H9 (cell line): Measurements from ENCODE around the gene RCAN2. TPM values are rescaled to one million over a fixed set of nuclear protein-coding genes. Genes with fewer than 3 reads are reported as not detected.

Experiments
- DNase-seq: peaks from one replicate; pipeline ENCODE4 v3.0.0-alpha.2; 2017
- H2AFZ ChIP-seq: one replicate; pipeline ENCODE4 v1.6.1; 2013; ENCODE audit warnings: mild to moderate bottlenecking, low read length, control low read depth, moderate library complexity
- H2AK5ac ChIP-seq: 2 replicates; pipeline ENCODE4 v1.6.1; 2013; ENCODE audit warnings: low read length, control low read depth, mixed read lengths; ENCODE audit not compliant: insufficient read length
- H2BK120ac ChIP-seq: one replicate; pipeline ENCODE4 v1.6.1; 2013; ENCODE audit warnings: low read depth, mild to moderate bottlenecking, low read length, control low read depth, inconsistent platforms; ENCODE audit not compliant: poor library complexity, severe bottlenecking
- H2BK12ac ChIP-seq: 2 replicates; pipeline ENCODE4 v1.6.1; 2013; ENCODE audit warnings: low read length, control low read depth, mixed read lengths, low read depth; ENCODE audit not compliant: insufficient read length
- H2BK15ac ChIP-seq: 2 replicates; pipeline ENCODE4 v1.6.1; 2013; ENCODE audit warnings: low read depth, low read length, control low read depth
- H2BK20ac ChIP-seq: one replicate; pipeline ENCODE4 v1.6.1; 2013; ENCODE audit warnings: low read depth, mild to moderate bottlenecking, low read length, control low read depth, inconsistent platforms; ENCODE audit not compliant: poor library complexity, severe bottlenecking
- H2BK5ac ChIP-seq: 2 replicates; pipeline ENCODE4 v1.6.1; 2013; ENCODE audit warnings: low read length, control low read depth, mixed read lengths; ENCODE audit not compliant: insufficient read length
- H3K14ac ChIP-seq: 2 replicates; pipeline ENCODE4 v1.6.1; 2013; ENCODE audit warnings: low read length, control low read depth; ENCODE audit not compliant: insufficient read depth
- H3K18ac ChIP-seq: 2 replicates; pipeline ENCODE4 v1.6.1; 2013; ENCODE audit warnings: low read depth, mild to moderate bottlenecking, mixed read lengths, low read length, control low read depth; ENCODE audit not compliant: insufficient read length
- H3K23ac ChIP-seq: 2 replicates; pipeline ENCODE4 v1.6.1; 2013; ENCODE audit warnings: low read length, control low read depth, mixed read lengths, low read depth; ENCODE audit not compliant: insufficient read length
- H3K23me2 ChIP-seq: 2 replicates; pipeline ENCODE4 v1.6.1; 2013; ENCODE audit warnings: low read depth, mild to moderate bottlenecking, mixed read lengths, low read length, control low read depth; ENCODE audit not compliant: insufficient read length, poor library complexity, severe bottlenecking
- H3K27ac ChIP-seq: 2 replicates; pipeline ENCODE4 v1.5.1; 2013; ENCODE audit warnings: low read length, control low read depth, mixed read lengths, low read depth; ENCODE audit not compliant: insufficient read length
- H3K27me3 ChIP-seq: 2 replicates; pipeline ENCODE4 v1.6.1; 2013; ENCODE audit warnings: low read length, control low read depth, inconsistent platforms; ENCODE audit not compliant: insufficient read depth
- H3K4ac ChIP-seq: 2 replicates; pipeline ENCODE4 v1.6.1; 2013; ENCODE audit warnings: low read depth, mild to moderate bottlenecking, control low read depth, inconsistent platforms, low read length, moderate library complexity
- H3K4me1 ChIP-seq: 2 replicates; pipeline ENCODE4 v1.6.1; 2013; ENCODE audit warnings: low read length, control low read depth, inconsistent platforms; ENCODE audit not compliant: insufficient read depth
- H3K4me2 ChIP-seq: 2 replicates; pipeline ENCODE4 v1.6.1; 2013; ENCODE audit warnings: low read length, control low read depth, mixed read lengths; ENCODE audit not compliant: insufficient read length, insufficient read depth
- H3K56ac ChIP-seq: 2 replicates; pipeline ENCODE4 v1.6.1; 2013; ENCODE audit warnings: low read depth, mild to moderate bottlenecking, mixed read lengths, low read length, control low read depth; ENCODE audit not compliant: insufficient read length
- H3K79me1 ChIP-seq: 2 replicates; pipeline ENCODE4 v1.6.1; 2013; ENCODE audit warnings: low read depth, mild to moderate bottlenecking, moderate library complexity, low read length, control low read depth, inconsistent platforms; ENCODE audit not compliant: insufficient read depth, poor library complexity, severe bottlenecking
- H3K79me2 ChIP-seq: 2 replicates; pipeline ENCODE4 v1.6.1; 2013; ENCODE audit warnings: low read length, control low read depth, inconsistent platforms; ENCODE audit not compliant: insufficient read depth
- H3K9ac ChIP-seq: 2 replicates; pipeline ENCODE4 v1.6.1; 2013; ENCODE audit warnings: low read length, control low read depth, mixed read lengths; ENCODE audit not compliant: insufficient read length; ENCODE audit errors: extremely low read depth
- H3K9me3 ChIP-seq: one replicate; pipeline ENCODE4 v1.6.1; 2013; ENCODE audit warnings: low read depth, low read length, inconsistent platforms; ENCODE audit not compliant: control insufficient read depth
- H3T11ph ChIP-seq: one replicate; pipeline ENCODE4 v1.6.1; 2013; ENCODE audit warnings: mild to moderate bottlenecking, low read length, control low read depth, inconsistent platforms
- H4K20me1 ChIP-seq: one replicate; pipeline ENCODE4 v1.6.1; 2013; ENCODE audit not compliant: control insufficient read depth, insufficient read length, insufficient read depth
- H4K5ac ChIP-seq: 2 replicates; pipeline ENCODE4 v1.6.1; 2013; ENCODE audit warnings: low read depth, mild to moderate bottlenecking, mixed read lengths, low read length, control low read depth; ENCODE audit not compliant: insufficient read length
- H4K8ac ChIP-seq: replicated peaks from 2 replicates; pipeline ENCODE4 v1.6.1; 2013; ENCODE audit warnings: low read length, control low read depth, mixed read lengths, low read depth; ENCODE audit not compliant: insufficient read length
- H4K91ac ChIP-seq: 2 replicates; pipeline ENCODE4 v1.6.1; 2013; ENCODE audit warnings: low read depth, mild to moderate bottlenecking, moderate library complexity, mixed read lengths, low read length, control low read depth; ENCODE audit not compliant: insufficient read length
- H3K27ac Mint-ChIP-seq, 3 experiments: 2 replicates in 2 of 3; 3 replicates in 1 of 3; pipeline ENCODE4 v1.8.0; 2020 to 2021; ENCODE audit warnings: mixed read lengths in 3 of 3, mild to moderate bottlenecking in 1 of 3, moderate library complexity in 1 of 3
- H3K27me3 Mint-ChIP-seq: 2 replicates; pipeline ENCODE4 v1.8.0; 2021; ENCODE audit warnings: low read depth, mild to moderate bottlenecking, moderate library complexity, mixed read lengths
- H3K36me3 Mint-ChIP-seq, 3 experiments: 2 replicates in 2 of 3; 3 replicates in 1 of 3; pipeline ENCODE4 v1.8.0; 2020 to 2021; ENCODE audit warnings: low read depth in 3 of 3, mixed read lengths in 3 of 3; ENCODE audit not compliant: insufficient read depth in 1 of 3
- H3K4me1 Mint-ChIP-seq, 2 experiments: 2 replicates each; pipeline ENCODE4 v1.8.0; 2020; ENCODE audit warnings: mixed read lengths in 2 of 2
- H3K4me3 Mint-ChIP-seq, 2 experiments: 2 replicates in 1 of 2; 3 replicates in 1 of 2; pipeline ENCODE4 v1.8.0; 2020 to 2021; ENCODE audit warnings: mild to moderate bottlenecking in 2 of 2, mixed read lengths in 2 of 2, moderate library complexity in 1 of 2
- H3K9me3 Mint-ChIP-seq, 2 experiments: 2 replicates in 1 of 2; 3 replicates in 1 of 2; pipeline ENCODE4 v1.8.0; 2020; ENCODE audit warnings: mild to moderate bottlenecking in 2 of 2, mixed read lengths in 2 of 2, moderate library complexity in 1 of 2
- WGBS: extraction: QIAGEN DNeasy Blood & Tissue Kit; methylation state at CpG from one replicate; pipeline ENCODE4 v1.1.7; 2013; ENCODE audit warnings: missing lambda C conversion rate, low lambda C conversion rate, mixed read lengths; ENCODE audit not compliant: insufficient read length; ENCODE audit errors: extremely low coverage; 5-methylcytosine and 5-hydroxymethylcytosine counted together
- total RNA-seq: library from RNA; stranded (reverse); gene quantifications from 2 replicates; pipeline ENCODE4 v1.2.1, GENCODE V29; 2021
- TF ChIP-seq, protein P1 (sequence below): fragments of 200-600 bp; sonication (generic); conservative IDR thresholded peaks from 3 replicates; pipeline ENCODE4 v1.8.0; 2021; ENCODE audit warnings: antibody characterized with exemption, mild to moderate bottlenecking

RCAN2 gene
- total RNA-seq, 1 experiment from 2014 or later: 3.0 TPM

DNA sequence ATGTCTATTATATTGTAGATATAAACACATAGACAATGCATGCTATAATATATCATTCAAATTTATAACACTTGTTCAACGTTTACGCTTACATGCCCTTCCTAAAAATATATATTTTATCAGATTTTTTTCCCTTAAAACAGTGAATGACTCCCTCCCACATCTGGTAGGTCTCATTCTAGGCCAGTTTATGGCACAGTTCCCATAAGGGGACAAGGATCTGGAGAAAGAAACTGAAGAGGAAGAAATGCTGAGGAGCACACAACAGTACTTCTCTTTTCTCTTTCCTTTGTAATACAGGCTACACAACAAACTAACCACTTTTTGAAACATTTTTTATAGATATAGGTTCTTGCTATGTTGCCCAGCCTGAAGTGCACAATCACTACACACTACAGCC, 48.6 kb upstream of the RCAN2 start:
- H2AFZ ChIP-seq: no peak overlapping the region
- no peak overlapping the region for H4K5ac ChIP-seq
- Mint-ChIP-seq H3K27ac (no peak overlapping the region), H3K4me3 (no peak overlapping the region), H3K9me3 (peaks cover 11 to 12% of the 10 kb centered on the region in 2 experiments), H3K27me3 (no peaks in the 10 kb centered on the region), H3K4me1 (peaks cover 6 to 11% of the 10 kb centered on the region in 2 experiments), H3K36me3 (peaks cover 0 to 11% (median 11%) of the 10 kb centered on the region in 3 experiments; a peak in 5 of 7 replicates)
- H3K27me3 ChIP-seq: no peaks in the 10 kb centered on the region
- no peak for DNase-seq
- H2BK15ac ChIP-seq: no peak overlapping the region
- no peak overlapping the region for H2BK120ac ChIP-seq
- no peak overlapping the region for H3K56ac ChIP-seq
- no peak overlapping the region for H3T11ph ChIP-seq
- H3K4me1 ChIP-seq: no peaks in the 10 kb centered on the region
- TF ChIP-seq, protein P1, sequence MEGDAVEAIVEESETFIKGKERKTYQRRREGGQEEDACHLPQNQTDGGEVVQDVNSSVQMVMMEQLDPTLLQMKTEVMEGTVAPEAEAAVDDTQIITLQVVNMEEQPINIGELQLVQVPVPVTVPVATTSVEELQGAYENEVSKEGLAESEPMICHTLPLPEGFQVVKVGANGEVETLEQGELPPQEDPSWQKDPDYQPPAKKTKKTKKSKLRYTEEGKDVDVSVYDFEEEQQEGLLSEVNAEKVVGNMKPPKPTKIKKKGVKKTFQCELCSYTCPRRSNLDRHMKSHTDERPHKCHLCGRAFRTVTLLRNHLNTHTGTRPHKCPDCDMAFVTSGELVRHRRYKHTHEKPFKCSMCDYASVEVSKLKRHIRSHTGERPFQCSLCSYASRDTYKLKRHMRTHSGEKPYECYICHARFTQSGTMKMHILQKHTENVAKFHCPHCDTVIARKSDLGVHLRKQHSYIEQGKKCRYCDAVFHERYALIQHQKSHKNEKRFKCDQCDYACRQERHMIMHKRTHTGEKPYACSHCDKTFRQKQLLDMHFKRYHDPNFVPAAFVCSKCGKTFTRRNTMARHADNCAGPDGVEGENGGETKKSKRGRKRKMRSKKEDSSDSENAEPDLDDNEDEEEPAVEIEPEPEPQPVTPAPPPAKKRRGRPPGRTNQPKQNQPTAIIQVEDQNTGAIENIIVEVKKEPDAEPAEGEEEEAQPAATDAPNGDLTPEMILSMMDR: no peak
- H3K9me3 ChIP-seq: no peaks in the 10 kb centered on the region
- no CpG with 5 or more reads among the region's 2 CpGs for whole genome bisulfite sequencing
- no peak overlapping the region for H2BK5ac ChIP-seq
- no peak overlapping the region for H4K8ac ChIP-seq
- no peaks in the 10 kb centered on the region for H3K79me1 ChIP-seq
- H4K20me1 ChIP-seq: no peaks in the 10 kb centered on the region
- H3K18ac ChIP-seq: no peak overlapping the region
- H3K14ac ChIP-seq: no peak overlapping the region
- no peak overlapping the region for H2BK20ac ChIP-seq
- H3K79me2 ChIP-seq: no peaks in the 10 kb centered on the region
- no peak overlapping the region for H4K91ac ChIP-seq
- no peak overlapping the region for H3K4me2 ChIP-seq
- H2BK12ac ChIP-seq: no peak overlapping the region
- H3K23me2 ChIP-seq: no peaks in the 10 kb centered on the region
- no peak overlapping the region for H3K4ac ChIP-seq
- no peak overlapping the region for H3K9ac ChIP-seq
- no peak overlapping the region for H2AK5ac ChIP-seq
- H3K27ac ChIP-seq: no peak overlapping the region
- no peak overlapping the region for H3K23ac ChIP-seq
